ENCODE data around the gene HDAC4. TPM values are rescaled to one million over a fixed set of nuclear protein-coding genes. Genes with fewer than 3 reads are reported as not detected.

Gene HDAC4
- total RNA-seq, 2 experiments from 2014 or later = 32.0 to 35.6 TPM

- H3K9me3 Mint-ChIP-seq = peaks cover 4% of the 10 kb centered on the region
- intact Hi-C loops (cut with micrococcal nuclease) = no loop called here
- no peaks in the 10 kb centered on the region for H3K27me3 Mint-ChIP-seq (ENCODE audit: low read depth)
- H3K27ac Mint-ChIP-seq = no peak overlapping the region
- H3K36me3 Mint-ChIP-seq (ENCODE audit: low read depth) = peaks cover 7% of the 10 kb centered on the region
- no peak overlapping the region for H3K4me3 Mint-ChIP-seq
- DNase-seq = no peak
- H3K4me1 Mint-ChIP-seq (ENCODE audit: low read depth) = peaks cover 29% of the 10 kb centered on the region
- CTCF ChIA-PET = no interaction called here
Measured at GRCh38 chr2:239313776-239314175, 87.0 kb downstream of the HDAC4 start.

DNA sequence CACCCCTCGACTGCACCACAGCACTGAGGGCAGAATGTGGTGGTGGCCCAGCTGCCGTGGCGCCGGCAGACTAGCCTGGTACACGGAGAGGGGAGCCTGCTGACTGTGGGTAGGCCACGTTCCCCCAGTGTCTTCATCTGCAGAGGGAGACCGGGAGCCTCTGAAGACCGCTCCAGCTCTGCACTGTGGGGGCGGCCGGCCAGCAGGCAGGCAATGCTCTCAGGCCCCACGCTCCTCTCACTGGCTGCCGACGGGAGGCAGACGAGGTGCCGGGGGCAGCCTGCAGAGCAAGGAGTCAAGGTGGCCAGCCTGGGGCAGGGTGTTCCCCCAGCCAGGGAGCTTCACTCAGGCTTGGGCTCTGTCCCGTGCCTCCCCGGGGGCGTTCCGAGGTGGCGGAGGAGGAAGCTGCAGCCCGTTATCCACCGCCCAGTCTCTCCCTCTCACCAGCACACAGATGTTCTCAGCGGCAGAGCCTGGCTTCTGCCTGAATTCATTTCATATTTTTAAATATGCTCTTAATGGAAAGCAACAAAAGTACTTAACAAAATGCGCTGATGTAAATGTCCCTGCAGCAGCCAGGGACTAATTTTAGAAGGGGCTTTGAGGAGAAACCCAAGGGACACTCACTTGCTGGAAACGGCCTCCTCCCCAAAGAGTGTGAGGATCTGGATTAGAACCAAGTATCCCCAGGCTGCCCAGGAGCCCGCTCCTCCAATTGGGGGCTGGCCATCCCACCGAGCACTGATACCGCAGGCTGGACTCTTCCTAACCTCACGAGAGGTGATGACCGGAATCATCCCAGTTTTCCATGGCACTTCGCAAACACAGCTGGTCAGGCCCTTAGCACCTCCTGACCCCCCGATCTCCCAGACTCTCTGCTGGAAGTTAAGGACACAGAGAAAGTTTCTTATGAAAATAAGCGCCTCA lies 87.8 kb downstream of the HDAC4 start:
- no peak overlapping the region for H3K27ac Mint-ChIP-seq
- intact Hi-C loops (cut with micrococcal nuclease) = no loop called here
- H3K4me1 Mint-ChIP-seq (ENCODE audit: low read depth) = peaks cover 23% of the 10 kb centered on the region
- CTCF ChIA-PET = no interaction called here
- H3K9me3 Mint-ChIP-seq = peaks cover 4% of the 10 kb centered on the region
- DNase-seq = peak; percentile 1
- no peaks in the 10 kb centered on the region for H3K27me3 Mint-ChIP-seq (ENCODE audit: low read depth)
- H3K4me3 Mint-ChIP-seq = no peak overlapping the region
- peaks cover 7% of the 10 kb centered on the region for H3K36me3 Mint-ChIP-seq (ENCODE audit: low read depth)

GRCh38 chr2:239312081-239312511 lies 88.7 kb downstream of the HDAC4 start:
- peak; percentile 1 for DNase-seq
- H3K36me3 Mint-ChIP-seq (ENCODE audit: low read depth) = peaks cover 7% of the 10 kb centered on the region
- H3K27ac Mint-ChIP-seq = no peak overlapping the region
- no peaks in the 10 kb centered on the region for H3K27me3 Mint-ChIP-seq (ENCODE audit: low read depth)
- intact Hi-C loops (cut with micrococcal nuclease) = no loop called here
- no peak overlapping the region for H3K4me3 Mint-ChIP-seq
- peaks cover 20% of the 10 kb centered on the region for H3K4me1 Mint-ChIP-seq (ENCODE audit: low read depth)
- CTCF ChIA-PET = no interaction called here
- H3K9me3 Mint-ChIP-seq = peaks cover 4% of the 10 kb centered on the region

- Mint-ChIP-seq H3K36me3 (ENCODE audit: low read depth) (peaks cover 7% of the 10 kb centered on the region), H3K27ac (no peak overlapping the region), H3K9me3 (peaks cover 4% of the 10 kb centered on the region), H3K4me1 (ENCODE audit: low read depth) (peaks cover 13% of the 10 kb centered on the region), H3K4me3 (no peak overlapping the region), H3K27me3 (ENCODE audit: low read depth) (no peaks in the 10 kb centered on the region)
- peak; percentile 2 for DNase-seq
- CTCF ChIA-PET = no interaction called here
- intact Hi-C loops (cut with micrococcal nuclease) = no loop called here
Measured at GRCh38 chr2:239311132-239312040, 89.4 kb downstream of the HDAC4 start.

GRCh38 chr2:239310401-239311061 lies 90.3 kb downstream of the HDAC4 start:
- CTCF ChIA-PET = no interaction called here
- DNase-seq = no peak
- H3K9me3 Mint-ChIP-seq = peaks cover 4% of the 10 kb centered on the region
- intact Hi-C loops (cut with micrococcal nuclease) = no loop called here
- H3K27me3 Mint-ChIP-seq (ENCODE audit: low read depth) = no peaks in the 10 kb centered on the region
- H3K36me3 Mint-ChIP-seq (ENCODE audit: low read depth) = peaks cover 7% of the 10 kb centered on the region
- H3K27ac Mint-ChIP-seq = no peak overlapping the region
- H3K4me3 Mint-ChIP-seq = no peak overlapping the region
- H3K4me1 Mint-ChIP-seq (ENCODE audit: low read depth) = peaks cover 14% of the 10 kb centered on the region

DNA sequence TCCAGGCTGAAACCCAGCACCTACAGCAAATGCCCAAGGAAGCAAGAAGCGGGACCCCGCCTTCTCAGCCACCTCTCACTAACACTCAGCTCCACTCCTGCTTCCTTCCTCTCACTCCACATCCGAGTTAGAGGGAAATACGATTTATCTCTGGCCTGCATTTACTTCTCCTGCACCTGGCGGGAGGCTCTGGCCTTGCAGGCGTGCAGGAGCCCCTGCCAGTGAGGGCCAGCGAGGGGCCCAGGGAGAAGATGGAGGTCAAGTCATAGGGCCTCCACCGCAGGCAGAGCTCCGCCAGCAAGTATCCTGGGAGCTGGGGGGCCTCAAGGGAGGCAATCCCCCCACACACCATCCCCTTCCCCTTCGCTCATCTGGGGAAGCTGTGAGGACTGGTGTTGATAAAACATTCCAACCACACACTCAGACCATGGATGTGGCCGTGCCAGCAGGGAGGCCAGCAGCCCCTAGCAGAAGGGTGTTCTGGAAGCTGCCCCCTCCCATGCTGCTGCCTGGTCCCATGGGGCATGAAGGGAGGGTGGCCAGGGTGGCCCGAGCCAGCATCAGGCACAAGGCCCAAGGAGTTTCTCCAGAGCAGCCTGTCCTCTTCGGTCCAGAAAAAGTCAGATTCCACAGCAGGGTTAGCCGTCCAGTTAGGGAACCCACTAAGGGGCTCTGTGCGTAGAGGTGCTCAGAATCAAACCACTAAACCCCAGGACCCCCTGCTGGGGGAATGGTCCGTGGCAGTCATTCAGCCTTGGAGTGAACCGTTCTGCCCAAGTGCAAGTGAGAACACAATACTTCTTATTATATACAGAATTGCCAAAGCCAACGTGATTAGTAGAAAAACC lies 91.2 kb downstream of the HDAC4 start:
- Mint-ChIP-seq H3K36me3 (ENCODE audit: low read depth) (peaks cover 2% of the 10 kb centered on the region), H3K27ac (no peak overlapping the region), H3K4me3 (no peak overlapping the region), H3K4me1 (ENCODE audit: low read depth) (peaks cover 10% of the 10 kb centered on the region), H3K9me3 (no peaks in the 10 kb centered on the region), H3K27me3 (ENCODE audit: low read depth) (no peaks in the 10 kb centered on the region)
- intact Hi-C loops (cut with micrococcal nuclease) = no loop called here
- DNase-seq = no peak
- CTCF ChIA-PET = no interaction called here

DNA sequence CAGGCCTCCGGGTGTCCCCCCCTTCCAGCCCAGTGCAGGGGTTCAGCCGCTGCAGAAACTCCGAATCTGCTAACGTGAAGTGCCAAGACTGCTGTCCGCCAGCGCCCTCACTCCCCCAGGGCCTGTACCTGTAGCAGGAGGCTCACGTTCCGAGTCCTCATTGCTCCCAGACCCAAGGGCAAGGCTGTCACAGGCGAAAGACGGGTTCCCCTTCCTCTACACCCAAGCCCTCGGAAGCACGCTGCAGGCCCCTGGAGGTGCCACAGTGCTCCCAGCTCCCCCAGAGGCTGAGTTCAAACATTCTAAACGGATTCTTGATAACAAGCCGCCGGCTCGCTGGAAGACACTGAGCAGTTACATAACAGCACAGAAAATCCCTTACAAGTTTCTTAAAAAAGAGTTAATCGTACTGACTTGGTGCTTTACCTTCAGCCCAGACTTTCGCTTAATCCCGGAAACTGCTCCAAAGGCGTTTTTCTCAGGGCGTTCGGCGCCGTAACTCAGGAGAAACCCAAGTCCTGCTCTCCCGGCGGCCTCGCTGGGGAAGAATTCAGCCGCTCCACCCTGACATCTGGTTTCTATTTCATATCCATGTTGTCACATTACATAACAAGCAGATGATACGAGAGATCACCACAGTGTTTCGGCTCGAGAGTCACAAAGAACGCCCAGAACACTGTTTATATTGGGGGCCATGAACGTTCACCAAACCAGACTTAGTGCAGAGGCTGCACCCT lies 92.0 kb downstream of the HDAC4 start:
- Mint-ChIP-seq H3K36me3 (ENCODE audit: low read depth) (no peaks in the 10 kb centered on the region), H3K27me3 (ENCODE audit: low read depth) (no peaks in the 10 kb centered on the region), H3K4me1 (ENCODE audit: low read depth) (peaks cover 14% of the 10 kb centered on the region), H3K4me3 (no peak overlapping the region), H3K9me3 (no peaks in the 10 kb centered on the region), H3K27ac (no peak overlapping the region)
- CTCF ChIA-PET = interaction anchor here (0.6 to 1.0 kb wide), 2 partner anchors 20 to 111 kb away, joined by 3 read pairs; no protein-coding TSS in a partner anchor
- intact Hi-C loops (cut with micrococcal nuclease) = no loop called here
- no peak for DNase-seq

- H3K4me3 Mint-ChIP-seq = no peak overlapping the region
- H3K36me3 Mint-ChIP-seq (ENCODE audit: low read depth) = no peaks in the 10 kb centered on the region
- H3K4me1 Mint-ChIP-seq (ENCODE audit: low read depth) = peaks cover 21% of the 10 kb centered on the region
- CTCF ChIA-PET = interaction anchor here (0.6 to 1.0 kb wide), 3 partner anchors 15 to 111 kb away, joined by 3 read pairs; no protein-coding TSS in a partner anchor
- intact Hi-C loops (cut with micrococcal nuclease) = no loop called here
- DNase-seq = no peak
- no peaks in the 10 kb centered on the region for H3K27me3 Mint-ChIP-seq (ENCODE audit: low read depth)
- H3K27ac Mint-ChIP-seq = no peak overlapping the region
- no peaks in the 10 kb centered on the region for H3K9me3 Mint-ChIP-seq
Measured at GRCh38 chr2:239307921-239308613, 92.8 kb downstream of the HDAC4 start.

DNA sequence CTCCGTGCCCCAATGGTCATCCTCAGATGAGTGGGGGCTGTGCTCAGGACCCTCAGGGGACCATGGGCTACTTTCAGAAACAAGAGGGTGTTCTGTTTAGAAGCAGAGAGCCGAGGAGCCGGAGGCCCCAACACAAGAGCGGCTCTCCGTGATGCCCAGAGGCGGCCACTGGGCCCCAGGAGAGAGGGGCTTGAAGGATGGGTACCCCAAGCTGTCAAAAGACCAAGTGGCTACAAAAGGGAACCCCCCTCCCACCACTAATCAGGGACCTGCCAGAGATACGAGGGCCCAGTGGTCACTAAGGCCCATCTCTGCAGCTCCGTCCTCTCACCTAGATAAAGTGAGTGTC lies 93.6 kb downstream of the HDAC4 start:
- Mint-ChIP-seq H3K36me3 (ENCODE audit: low read depth) (no peaks in the 10 kb centered on the region), H3K27ac (no peak overlapping the region), H3K27me3 (ENCODE audit: low read depth) (no peaks in the 10 kb centered on the region), H3K4me3 (no peak overlapping the region), H3K4me1 (ENCODE audit: low read depth) (peaks cover 26% of the 10 kb centered on the region), H3K9me3 (no peaks in the 10 kb centered on the region)
- CTCF ChIA-PET = no interaction called here
- intact Hi-C loops (cut with micrococcal nuclease) = no loop called here
- DNase-seq = no peak

GRCh38 chr2:239306274-239307220 lies 94.3 kb downstream of the HDAC4 start:
- CTCF ChIA-PET = no interaction called here
- Mint-ChIP-seq H3K27ac (no peak overlapping the region), H3K9me3 (no peaks in the 10 kb centered on the region), H3K36me3 (ENCODE audit: low read depth) (no peaks in the 10 kb centered on the region), H3K4me1 (ENCODE audit: low read depth) (peaks cover 33% of the 10 kb centered on the region), H3K27me3 (ENCODE audit: low read depth) (no peaks in the 10 kb centered on the region), H3K4me3 (no peak overlapping the region)
- no peak for DNase-seq
- intact Hi-C loops (cut with micrococcal nuclease) = no loop called here
